Glomerular endothelial cell (primary cell): ENCODE measurements around the gene CT45A7. TPM values are rescaled to one million over a fixed set of nuclear protein-coding genes. Genes with fewer than 3 reads are reported as not detected.
"Not testable (repeated sequence)": the region's sequence is repeated elsewhere in the genome, so short reads cannot be mapped to it uniquely, and the experiment has no call there.

Experiments used
- DNase-seq: peaks from one replicate; pipeline ENCODE4 v3.0.0-alpha.2; 2011; ENCODE audit warnings: low read depth, low spot score; ENCODE audit errors: extremely low read depth
- total RNA-seq: library from RNA; depleted of rRNA; stranded (reverse); fragments of >200 nt; gene quantifications from 2 replicates; pipeline ENCODE4 v1.2.3, GENCODE V29; 2015

The CT45A7 gene, protein sequence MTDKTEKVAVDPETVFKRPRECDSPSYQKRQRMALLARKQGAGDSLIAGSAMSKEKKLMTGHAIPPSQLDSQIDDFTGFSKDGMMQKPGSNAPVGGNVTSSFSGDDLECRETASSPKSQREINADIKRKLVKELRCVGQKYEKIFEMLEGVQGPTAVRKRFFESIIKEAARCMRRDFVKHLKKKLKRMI
- total RNA-seq = not detected in 2 replicates

DNA sequence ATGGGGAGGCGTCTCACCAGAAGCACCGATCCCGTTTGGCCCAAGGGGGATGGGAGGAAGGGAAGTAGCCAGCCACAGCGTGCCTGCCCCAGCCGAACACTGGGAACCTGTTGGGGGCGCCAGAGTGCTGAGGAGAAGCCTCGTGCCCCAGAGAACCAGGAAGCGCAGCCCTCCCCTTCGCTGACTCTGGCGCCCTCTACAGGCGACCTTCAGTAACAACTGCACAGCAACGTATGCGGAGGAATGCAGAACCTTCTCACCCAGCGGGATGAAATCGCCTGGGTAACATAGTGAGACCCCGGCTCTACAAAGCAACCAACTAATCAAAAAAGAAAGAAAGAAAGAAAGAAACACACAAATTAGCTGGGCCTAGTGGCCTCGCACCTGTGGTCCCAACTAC, at the start of gene CT45A7:
Gene CT45A7, minus strand, starts transcription at position 101 of the 400 bp plus-strand sequence. CDS start 3,747 bp downstream, outside the sequence.
- not testable (repeated sequence) for DNase-seq

DNA sequence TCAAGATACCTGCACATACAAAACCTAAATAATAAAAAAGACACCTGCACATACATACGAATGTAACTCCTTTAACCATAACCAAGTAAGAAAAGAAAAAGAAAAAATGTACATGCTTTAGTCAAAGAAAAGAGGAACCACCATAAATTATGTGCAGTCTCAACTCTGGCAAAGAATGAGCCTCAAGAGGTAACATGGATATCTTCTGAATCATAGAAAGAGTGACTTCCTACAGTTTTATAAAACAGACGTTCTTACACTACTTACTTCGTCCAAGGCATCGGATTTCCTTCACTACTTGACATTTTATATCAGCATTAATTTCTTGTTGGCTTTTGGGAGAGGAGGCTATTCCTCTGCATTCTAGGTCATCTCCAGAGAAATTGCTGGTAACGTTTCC, 45.7 kb upstream of the CT45A7 start:
- DNase-seq = not testable (repeated sequence)

DNA sequence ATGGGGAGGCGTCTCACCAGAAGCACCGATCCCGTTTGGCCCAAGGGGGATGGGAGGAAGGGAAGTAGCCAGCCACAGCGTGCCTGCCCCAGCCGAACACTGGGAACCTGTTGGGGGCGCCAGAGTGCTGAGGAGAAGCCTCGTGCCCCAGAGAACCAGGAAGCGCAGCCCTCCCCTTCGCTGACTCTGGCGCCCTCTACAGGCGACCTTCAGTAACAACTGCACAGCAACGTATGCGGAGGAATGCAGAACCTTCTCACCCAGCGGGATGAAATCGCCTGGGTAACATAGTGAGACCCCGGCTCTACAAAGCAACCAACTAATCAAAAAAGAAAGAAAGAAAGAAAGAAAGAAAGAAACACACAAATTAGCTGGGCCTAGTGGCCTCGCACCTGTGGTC, 34.6 kb upstream of the CT45A7 start, which contains the start of gene CT45A9:
Gene CT45A9, minus strand, starts transcription at position 101 of the 400 bp plus-strand sequence. CDS start 3,751 bp downstream, outside the sequence.
- DNase-seq = not testable (repeated sequence)

DNA sequence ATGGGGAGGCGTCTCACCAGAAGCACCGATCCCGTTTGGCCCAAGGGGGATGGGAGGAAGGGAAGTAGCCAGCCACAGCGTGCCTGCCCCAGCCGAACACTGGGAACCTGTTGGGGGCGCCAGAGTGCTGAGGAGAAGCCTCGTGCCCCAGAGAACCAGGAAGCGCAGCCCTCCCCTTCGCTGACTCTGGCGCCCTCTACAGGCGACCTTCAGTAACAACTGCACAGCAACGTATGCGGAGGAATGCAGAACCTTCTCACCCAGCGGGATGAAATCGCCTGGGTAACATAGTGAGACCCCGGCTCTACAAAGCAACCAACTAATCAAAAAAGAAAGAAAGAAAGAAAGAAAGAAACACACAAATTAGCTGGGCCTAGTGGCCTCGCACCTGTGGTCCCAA, 17.4 kb upstream of the CT45A7 start, which contains the start of gene CT45A8:
Gene CT45A8, minus strand, starts transcription at position 101 of the 400 bp plus-strand sequence. CDS start 3,755 bp downstream, outside the sequence.
- DNase-seq = not testable (repeated sequence)

DNA sequence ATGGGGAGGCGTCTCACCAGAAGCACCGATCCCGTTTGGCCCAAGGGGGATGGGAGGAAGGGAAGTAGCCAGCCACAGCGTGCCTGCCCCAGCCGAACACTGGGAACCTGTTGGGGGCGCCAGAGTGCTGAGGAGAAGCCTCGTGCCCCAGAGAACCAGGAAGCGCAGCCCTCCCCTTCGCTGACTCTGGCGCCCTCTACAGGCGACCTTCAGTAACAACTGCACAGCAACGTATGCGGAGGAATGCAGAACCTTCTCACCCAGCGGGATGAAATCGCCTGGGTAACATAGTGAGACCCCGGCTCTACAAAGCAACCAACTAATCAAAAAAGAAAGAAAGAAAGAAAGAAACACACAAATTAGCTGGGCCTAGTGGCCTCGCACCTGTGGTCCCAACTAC, 17.2 kb downstream of the CT45A7 start, which contains the start of gene CT45A2:
Gene CT45A2, minus strand, starts transcription at position 101 of the 400 bp plus-strand sequence. CDS start 3,747 bp downstream, outside the sequence.
- not testable (repeated sequence) for DNase-seq

DNA sequence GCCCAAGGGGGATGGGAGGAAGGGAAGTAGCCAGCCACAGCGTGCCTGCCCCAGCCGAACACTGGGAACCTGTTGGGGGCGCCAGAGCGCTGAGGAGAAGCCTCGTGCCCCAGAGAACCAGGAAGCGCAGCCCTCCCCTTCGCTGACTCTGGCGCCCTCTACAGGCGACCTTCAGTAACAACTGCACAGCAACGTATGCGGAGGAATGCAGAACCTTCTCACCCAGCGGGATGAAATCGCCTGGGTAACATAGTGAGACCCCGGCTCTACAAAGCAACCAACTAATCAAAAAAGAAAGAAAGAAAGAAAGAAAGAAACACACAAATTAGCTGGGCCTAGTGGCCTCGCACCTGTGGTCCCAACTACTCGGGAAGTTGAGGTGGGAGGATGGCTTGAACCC, 34.4 kb downstream of the CT45A7 start, which contains the start of gene CT45A6:
Gene CT45A6, minus strand, starts transcription at position 101 of the 400 bp plus-strand sequence. CDS start 3,794 bp downstream, outside the sequence.
- DNase-seq = not testable (repeated sequence)

DNA sequence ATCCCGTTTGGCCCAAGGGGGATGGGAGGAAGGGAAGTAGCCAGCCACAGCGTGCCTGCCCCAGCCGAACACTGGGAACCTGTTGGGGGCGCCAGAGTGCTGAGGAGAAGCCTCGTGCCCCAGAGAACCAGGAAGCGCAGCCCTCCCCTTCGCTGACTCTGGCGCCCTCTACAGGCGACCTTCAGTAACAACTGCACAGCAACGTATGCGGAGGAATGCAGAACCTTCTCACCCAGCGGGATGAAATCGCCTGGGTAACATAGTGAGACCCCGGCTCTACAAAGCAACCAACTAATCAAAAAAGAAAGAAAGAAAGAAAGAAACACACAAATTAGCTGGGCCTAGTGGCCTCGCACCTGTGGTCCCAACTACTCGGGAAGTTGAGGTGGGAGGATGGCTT, 51.7 kb downstream of the CT45A7 start, which contains the start of gene CT45A5:
Gene CT45A5, minus strand, starts transcription at position 101 of the 400 bp plus-strand sequence. CDS start 3,774 bp downstream, outside the sequence.
- not testable (repeated sequence) for DNase-seq

Other genes with a start within 250 kb of the CT45A7 start
- not detected in 2 replicates for gene CT45A1, start 123.6 kb downstream of the CT45A7 start, total RNA-seq
- not detected in 2 replicates for gene CT45A3, start 69.1 kb downstream of the CT45A7 start, total RNA-seq
- gene CT45A5, start 51.8 kb downstream of the CT45A7 start, total RNA-seq = not detected in 2 replicates
- gene CT45A6, start 34.5 kb downstream of the CT45A7 start, total RNA-seq = not detected in 2 replicates
- gene CT45A2, start 17.3 kb downstream of the CT45A7 start, total RNA-seq = not detected in 2 replicates
- gene CT45A8, start 17.3 kb upstream of the CT45A7 start, total RNA-seq = not detected in 2 replicates
- gene CT45A9, start 34.5 kb upstream of the CT45A7 start, total RNA-seq = not detected in 2 replicates
- gene CT45A10, start 56.2 kb upstream of the CT45A7 start, total RNA-seq = not detected in 2 replicates
- gene SAGE1, start 56.4 kb upstream of the CT45A7 start, total RNA-seq = not detected in 2 replicates
- 13.4 and 14.6 TPM in 2 replicates for gene MMGT1, start 136.7 kb upstream of the CT45A7 start, total RNA-seq
- gene SLC9A6, start 148.2 kb upstream of the CT45A7 start, total RNA-seq = 15.2 and 17.4 TPM in 2 replicates